Spleen (tissue), 13 donors: ENCODE results near the gene ARSB. TPM values are rescaled to one million over a fixed set of nuclear protein-coding genes. Genes with fewer than 3 reads are reported as not detected.

ENCODE experiments used
- DNase-seq: peaks from one replicate; pipeline ENCODE4 v3.0.0-alpha.2; 2020
- H3K27ac ChIP-seq, 8 donors: fragments of 200-600 bp; sonication (generic) in 7 of 8; 1 replicate in 4 of 8; 2 replicates in 4 of 8; pipeline versions ENCODE4 v1.5.0 to v1.8.0; 2016 to 2021; ENCODE audit warnings: inconsistent platforms in 4 of 8, mild to moderate bottlenecking in 4 of 8, moderate library complexity in 1 of 8
- H3K27me3 ChIP-seq, 7 donors: fragments of 200-600 bp; sonication (generic) in 6 of 7; replicated peaks in 1 of 7; 1 replicate in 4 of 7; 2 replicates in 3 of 7; pipeline versions ENCODE4 v1.5.0 to v1.8.0; 2016 to 2021; ENCODE audit warnings: inconsistent platforms in 3 of 7, mild to moderate bottlenecking in 1 of 7
- H3K36me3 ChIP-seq, 6 donors: fragments of 200-600 bp; sonication (generic) in 5 of 6; 1 replicate in 4 of 6; 2 replicates in 2 of 6; pipeline versions ENCODE4 v1.5.0 to v1.8.0; 2016 to 2021; ENCODE audit warnings: inconsistent platforms in 2 of 6
- H3K4me1 ChIP-seq, 6 donors: fragments of 200-600 bp; sonication (generic) in 5 of 6; 1 replicate in 3 of 6; 2 replicates in 3 of 6; pipeline versions ENCODE4 v1.5.0 to v1.8.0; 2016 to 2021; ENCODE audit warnings: inconsistent platforms in 3 of 6
- H3K4me3 ChIP-seq, 8 donors: fragments of 200-600 bp; sonication (generic) in 7 of 8; 1 replicate in 4 of 8; 2 replicates in 4 of 8; pipeline versions ENCODE4 v1.5.0 to v1.8.0; 2016 to 2021; ENCODE audit warnings: inconsistent platforms in 4 of 8, mild to moderate bottlenecking in 4 of 8, moderate library complexity in 2 of 8
- H3K9me3 ChIP-seq, 8 donors: fragments of 200-600 bp; sonication (generic) in 7 of 8; 1 replicate in 4 of 8; 2 replicates in 4 of 8; pipeline versions ENCODE4 v1.5.0 to v1.8.0; 2016 to 2021; ENCODE audit warnings: inconsistent platforms in 4 of 8
- POLR2A ChIP-seq, 3 donors: fragments of 450-650 bp; IDR thresholded peaks; one replicate each; pipeline ENCODE4 v1.5.1; 2017; ENCODE audit warnings: antibody characterized with exemption in 3 of 3, mild to moderate bottlenecking in 1 of 3
- POLR2AphosphoS5 ChIP-seq, 3 donors: sonication (generic); formaldehyde crosslinking; IDR thresholded peaks; one replicate each; pipeline ENCODE4 v1.5.1; 2017; ENCODE audit warnings: antibody characterized with exemption in 3 of 3
- WGBS, 5 donors: extraction: QIAGEN DNeasy Blood & Tissue Kit in 3 of 5; methylation state at CpG; one replicate each; pipeline versions ENCODE4 v1.1.5 to v1.1.7; 2013 to 2018; 5-methylcytosine and 5-hydroxymethylcytosine counted together
- intact Hi-C: fragments of 100-400 bp; cut with DNase I; formaldehyde crosslinking; loops from one replicate; pipeline ENCODE4 v1.15.0; 2023; ENCODE audit warnings: low total_unique reads
- long read RNA-seq, 2 donors: transcript quantifications; one replicate each; lab custom pipeline, GENCODE V29; 2026
- polyA plus RNA-seq, 3 donors: library from polyadenylated mRNA; stranded (reverse); fragments of 200-250 nt; gene quantifications; one replicate each; pipeline ENCODE4 v1.2.1, GENCODE V29; 2013
- total RNA-seq, 7 donors: library from RNA; depleted of rRNA in 3 of 7; stranded (reverse); fragments of >200 nt in 3 of 7; fragmentation: NEBNext Ultra II Directional in 4 of 7; extraction: Animal tissue kit (Norgen Biotek cat#: 25700) in 4 of 7; gene quantifications; one replicate each; pipeline versions ENCODE4 v1.1.0 to v1.2.1, GENCODE V29; 2016 to 2021
- TF ChIP-seq, protein P1 (sequence below), 11 experiments: fragments of 200-600 bp in 7 of 11; fragments of 450-650 bp in 4 of 11; sonication (generic) in 4 of 11; IDR thresholded peaks in 8 of 11; conservative IDR thresholded peaks in 3 of 11; 1 replicate in 7 of 11; 2 replicates in 4 of 11; pipeline versions ENCODE4 v1.4.0 to v1.8.0; 2016 to 2021; ENCODE audit warnings: antibody characterized with exemption in 11 of 11, inconsistent platforms in 4 of 11, mild to moderate bottlenecking in 1 of 11
- donor health status: healthy with polysubstance abuse.
- donor health status: DM: no; HTN: no; CAD: no; lungs with moderate emphysema.
- donor health status: DM: no; HTN: no; CAD: no.
- donor health status: Bipolar disorder and iron deficiency.
- donor health status: healthy.
- donor health status: DM: no; HTN: no; CAD: no.
- donor health status: DM: yes; HTN: yes; CAD: no.

ARSB gene
- 10 to 100 TPM in 5 of 7 donors, 1 to 10 TPM in 2; 9.1 to 18.5 (median 12.8) TPM for total RNA-seq
- 1 to 10 TPM; 1.1 to 2.2 (median 1.6) TPM for polyA plus RNA-seq
- long read RNA-seq, donor 1, full-length matches to known transcripts: 2 of 2 reads
- long read RNA-seq, donor 1, partial matches to known transcripts: 0 of 2 reads
- long read RNA-seq, donor 1, other reads (novel, unspliced or antisense): 0 of 2 reads
- long read RNA-seq, donor 2, full-length matches to known transcripts: 3 of 3 reads
- long read RNA-seq, donor 2, partial matches to known transcripts: 0 of 3 reads
- long read RNA-seq, donor 2, other reads (novel, unspliced or antisense): 0 of 3 reads

DNA sequence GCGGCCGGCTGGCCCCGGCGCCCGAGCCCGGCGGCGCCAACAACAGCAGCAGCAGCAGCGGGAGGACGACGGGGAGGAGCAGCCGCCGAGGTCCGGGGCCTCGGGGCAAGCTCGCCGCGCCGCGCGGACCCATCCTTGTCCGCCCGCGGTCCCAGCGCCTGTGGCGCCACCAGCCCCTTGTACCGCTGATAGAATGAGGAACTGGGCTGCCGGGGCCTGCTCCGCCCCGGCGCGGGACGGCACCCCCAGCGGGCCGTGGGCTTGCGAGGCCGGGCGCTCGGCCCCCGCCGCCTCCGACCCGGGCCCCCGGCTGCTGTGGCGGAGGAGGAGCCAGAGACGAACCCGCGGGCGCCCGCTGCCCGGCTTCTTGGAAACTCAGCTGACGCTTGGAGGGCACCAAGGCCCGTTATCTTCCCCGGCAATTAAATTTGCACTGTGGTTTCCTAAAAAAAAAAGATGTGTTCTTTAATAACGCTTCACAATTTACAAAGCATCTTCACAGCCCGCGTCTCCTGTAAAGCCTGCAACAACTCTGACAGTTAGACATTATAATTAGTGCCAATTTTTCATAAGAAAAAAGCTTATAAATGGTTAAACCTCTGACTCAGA, at the start of gene ARSB:
TSS of gene ARSB (minus strand) at position 195 of the 609 bp plus-strand sequence. CDS start at position 133, 62 bp downstream.
- intact Hi-C loops: no loop called here

DNA sequence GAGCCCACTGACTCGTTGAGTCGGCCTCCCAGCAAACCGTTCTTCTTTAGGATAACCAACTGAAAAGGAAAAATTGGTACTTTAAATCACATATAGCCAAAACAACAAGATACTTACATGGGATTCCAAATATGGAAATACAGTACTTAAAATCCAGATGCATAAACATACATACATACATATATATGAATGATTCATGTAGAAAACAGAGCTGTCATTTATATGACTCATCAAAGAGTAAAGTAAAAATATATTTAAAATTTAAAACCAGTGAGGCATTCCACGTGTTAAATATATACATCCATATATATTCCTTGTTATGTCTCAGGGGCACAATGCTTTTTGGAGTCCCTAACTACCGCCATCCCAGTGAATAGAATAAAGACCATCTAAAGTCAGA, 47.7 kb upstream of the ARSB start:
- H3K27ac ChIP-seq: no peak overlapping the region
- intact Hi-C loops: no loop called here
- WGBS, 5 donors: 89 to 96% (median 93%) methylated on average over 5 of the region's 5 CpGs
- no peaks in the 10 kb centered on the region for H3K27me3 ChIP-seq
- no peak for TF ChIP-seq POLR2AphosphoS5 (IDR thresholded peaks at IDR 0.05)
- TF ChIP-seq, protein P1, sequence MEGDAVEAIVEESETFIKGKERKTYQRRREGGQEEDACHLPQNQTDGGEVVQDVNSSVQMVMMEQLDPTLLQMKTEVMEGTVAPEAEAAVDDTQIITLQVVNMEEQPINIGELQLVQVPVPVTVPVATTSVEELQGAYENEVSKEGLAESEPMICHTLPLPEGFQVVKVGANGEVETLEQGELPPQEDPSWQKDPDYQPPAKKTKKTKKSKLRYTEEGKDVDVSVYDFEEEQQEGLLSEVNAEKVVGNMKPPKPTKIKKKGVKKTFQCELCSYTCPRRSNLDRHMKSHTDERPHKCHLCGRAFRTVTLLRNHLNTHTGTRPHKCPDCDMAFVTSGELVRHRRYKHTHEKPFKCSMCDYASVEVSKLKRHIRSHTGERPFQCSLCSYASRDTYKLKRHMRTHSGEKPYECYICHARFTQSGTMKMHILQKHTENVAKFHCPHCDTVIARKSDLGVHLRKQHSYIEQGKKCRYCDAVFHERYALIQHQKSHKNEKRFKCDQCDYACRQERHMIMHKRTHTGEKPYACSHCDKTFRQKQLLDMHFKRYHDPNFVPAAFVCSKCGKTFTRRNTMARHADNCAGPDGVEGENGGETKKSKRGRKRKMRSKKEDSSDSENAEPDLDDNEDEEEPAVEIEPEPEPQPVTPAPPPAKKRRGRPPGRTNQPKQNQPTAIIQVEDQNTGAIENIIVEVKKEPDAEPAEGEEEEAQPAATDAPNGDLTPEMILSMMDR (IDR thresholded peaks at IDR 0.05 in 8 of 11, conservative IDR thresholded peaks at IDR 0.05 in 3 of 11): no peak
- H3K36me3 ChIP-seq: no peaks in the 10 kb centered on the region
- no peak for DNase-seq
- no peak overlapping the region for H3K4me3 ChIP-seq
- no peaks in the 10 kb centered on the region for H3K4me1 ChIP-seq
- H3K9me3 ChIP-seq: peaks cover 0 to 9% (median 1%) of the 10 kb centered on the region in 8 donors

More for the DNA sequence above, at the start of gene ARSB:
- Histone ChIP-seq H3K27me3 (no peaks in the 10 kb centered on the region), H3K27ac (peak within 1 kb of the TSS; percentile 95 to 100 (median 98)), H3K9me3 (no peaks in the 10 kb centered on the region), H3K4me3 (peak within 1 kb of the TSS; percentile 62 to 84 (median 77)), H3K4me1 (peaks cover 9 to 47% (median 27%) of the 10 kb centered on the region in 6 donors), H3K36me3 (no peaks in the 10 kb centered on the region)
- TF ChIP-seq, protein P1 (IDR thresholded peaks at IDR 0.05 in 8 of 11, conservative IDR thresholded peaks at IDR 0.05 in 3 of 11): no peak
- TF ChIP-seq POLR2A (IDR thresholded peaks at IDR 0.05): peak in 1 of 3 donors; percentile 17
- TF ChIP-seq POLR2AphosphoS5 (IDR thresholded peaks at IDR 0.05): peak; percentile 32 to 73 (median 39)
- WGBS, 5 donors: 0 to 2% (median 0%) methylated on average over 31 to 57 of the region's 57 CpGs
- DNase-seq: peak; percentile 94

DNA sequence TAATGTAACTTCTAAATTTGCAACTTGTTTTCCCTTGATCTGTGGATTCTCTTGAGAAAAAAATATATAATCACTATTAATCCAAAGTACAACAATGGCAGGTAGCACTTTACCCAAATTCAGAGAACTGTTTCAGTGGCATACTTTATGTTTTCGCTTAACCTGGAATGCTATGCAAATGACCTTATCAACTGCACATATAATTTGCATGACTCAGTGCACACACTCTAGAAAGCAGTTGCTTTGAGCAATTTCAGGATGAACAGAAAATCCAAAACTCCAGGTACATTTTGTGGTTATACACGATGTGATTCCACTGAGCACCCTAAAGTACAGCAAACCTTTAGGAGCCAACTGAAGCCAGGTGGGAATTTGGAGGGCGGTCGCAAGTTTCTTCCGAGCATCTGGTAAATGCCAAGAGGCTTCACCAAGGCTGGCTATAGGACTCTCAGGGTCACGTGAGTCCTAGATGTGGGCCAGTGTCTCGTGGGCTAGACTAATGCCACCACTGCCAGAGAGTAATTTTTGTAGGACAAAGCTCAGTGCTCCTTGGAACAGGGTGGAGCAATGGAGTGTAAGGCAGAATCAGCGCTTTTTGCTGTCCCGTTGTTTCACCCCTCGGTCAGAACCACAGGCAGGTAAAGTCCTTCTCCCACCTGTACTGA, 47.1 kb upstream of the ARSB start:
- no peaks in the 10 kb centered on the region for H3K4me1 ChIP-seq
- no peaks in the 10 kb centered on the region for H3K36me3 ChIP-seq
- H3K27me3 ChIP-seq: peaks cover 0 to 2% (median 0%) of the 10 kb centered on the region in 7 donors
- WGBS, 5 donors: 89 to 95% (median 91%) methylated on average over 9 to 10 of the region's 10 CpGs
- DNase-seq: no peak
- H3K27ac ChIP-seq: no peak overlapping the region
- H3K9me3 ChIP-seq: peaks cover 0 to 7% (median 1%) of the 10 kb centered on the region in 8 donors
- H3K4me3 ChIP-seq: no peak overlapping the region
- intact Hi-C loops: no loop called here
- TF ChIP-seq, protein P1 (IDR thresholded peaks at IDR 0.05 in 8 of 11, conservative IDR thresholded peaks at IDR 0.05 in 3 of 11): no peak
- TF ChIP-seq POLR2AphosphoS5 (IDR thresholded peaks at IDR 0.05): no peak
- TF ChIP-seq POLR2A (IDR thresholded peaks at IDR 0.05): no peak

DNA sequence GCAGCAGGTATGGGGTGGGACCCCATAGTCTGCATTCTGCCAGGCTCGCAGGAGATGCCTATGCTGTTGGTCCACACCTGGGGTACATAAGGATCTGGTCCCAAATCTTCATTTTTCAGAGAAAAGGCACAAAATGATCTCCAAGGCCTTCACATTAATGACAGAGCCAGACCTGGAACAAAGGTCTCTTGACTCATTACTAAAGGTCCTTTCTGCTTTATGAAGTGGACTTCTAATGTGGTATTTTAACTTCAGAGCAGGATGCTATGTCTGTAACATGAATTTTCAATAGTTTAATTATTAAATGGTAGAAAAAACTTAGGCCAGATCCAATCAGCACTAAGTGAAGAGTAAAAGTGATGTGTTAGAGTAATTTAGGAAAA, 46.4 kb upstream of the ARSB start:
- H3K9me3 ChIP-seq: peaks cover 0 to under 1% (median 0%) of the 10 kb centered on the region in 8 donors
- no peaks in the 10 kb centered on the region for H3K36me3 ChIP-seq
- no peak overlapping the region for H3K4me3 ChIP-seq
- no peaks in the 10 kb centered on the region for H3K4me1 ChIP-seq
- 88 to 100% (median 95%) methylated on average over 1 of the region's 1 CpG for WGBS, 5 donors
- peaks cover 0 to 9% (median 0%) of the 10 kb centered on the region in 7 donors for H3K27me3 ChIP-seq
- TF ChIP-seq POLR2A (IDR thresholded peaks at IDR 0.05): no peak
- TF ChIP-seq, protein P1 (IDR thresholded peaks at IDR 0.05 in 8 of 11, conservative IDR thresholded peaks at IDR 0.05 in 3 of 11): no peak
- no peak for TF ChIP-seq POLR2AphosphoS5 (IDR thresholded peaks at IDR 0.05)
- DNase-seq: no peak
- intact Hi-C loops: no loop called here
- H3K27ac ChIP-seq: no peak overlapping the region
